Ovary (tissue), 10 donors: ENCODE results near the gene PCDHGB4. TPM values are rescaled to one million over a fixed set of nuclear protein-coding genes. Genes with fewer than 3 reads are reported as not detected.
"Not testable (repeated sequence)": the region's sequence is repeated elsewhere in the genome, so short reads cannot be mapped to it uniquely, and the experiment has no call there.

Source experiments
- DNase-seq, 5 donors: peaks; one replicate each; pipeline ENCODE4 v3.0.0-alpha.2; 2019 to 2020
- H3K27ac ChIP-seq, 2 donors: fragments of 200-600 bp; one replicate each; pipeline versions ENCODE4 v1.5.1 to v1.8.0; 2019 to 2022
- H3K27me3 ChIP-seq: fragments of 200-600 bp; one replicate; pipeline ENCODE4 v1.8.0; 2022
- H3K36me3 ChIP-seq: fragments of 200-600 bp; sonication (generic); one replicate; pipeline ENCODE4 v1.5.1; 2019
- H3K4me1 ChIP-seq: one replicate; pipeline ENCODE4 v1.8.1; 2013; ENCODE audit warnings: mild to moderate bottlenecking, moderate library complexity; ENCODE audit not compliant: insufficient read depth
- H3K4me3 ChIP-seq: fragments of 200-600 bp; sonication (generic); one replicate; pipeline ENCODE4 v1.5.1; 2017
- H3K9me3 ChIP-seq, 2 donors: fragments of 200-600 bp in 1 of 2; sonication (generic) in 1 of 2; one replicate each; pipeline versions ENCODE4 v1.5.1 to v1.8.1; 2013 to 2019; ENCODE audit warnings: mild to moderate bottlenecking in 1 of 2, moderate library complexity in 1 of 2
- EP300 ChIP-seq: sonication (generic); formaldehyde crosslinking; IDR thresholded peaks from one replicate; pipeline ENCODE4 v1.6.1; 2017; ENCODE audit warnings: antibody characterized with exemption
- POLR2A ChIP-seq: fragments of 450-650 bp; IDR thresholded peaks from one replicate; pipeline ENCODE4 v1.6.1; 2017; ENCODE audit warnings: antibody characterized with exemption, mild to moderate bottlenecking, moderate library complexity
- WGBS, 3 donors: extraction: QIAGEN DNeasy Blood & Tissue Kit in 1 of 3; methylation state at CpG; one replicate each; pipeline versions ENCODE4 v1.1.5 to v1.1.7; 2013 to 2017; 5-methylcytosine and 5-hydroxymethylcytosine counted together
- intact Hi-C, 4 donors: fragments of 100-400 bp; cut with DNase I; formaldehyde crosslinking; loops; one replicate each; pipeline versions ENCODE4 v1.11.0 to v1.15.1; 2022 to 2023
- long read RNA-seq, 3 donors: library from polyadenylated mRNA in 2 of 3; unstranded in 2 of 3; transcript quantifications; one replicate each; pipeline ENCODE4 v2.0.0 and lab custom pipeline, GENCODE V29; 2021 to 2026
- polyA plus RNA-seq, 2 donors: library from polyadenylated mRNA; stranded (reverse); fragments of 200-250 nt in 1 of 2; fragments of 350-450 nt in 1 of 2; fragmentation: Illumina TruSeq in 1 of 2; extraction: RNeasy Lipid Tissue Mini Kit (QIAGEN cat#74804) in 1 of 2; gene quantifications; one replicate each; pipeline ENCODE4 v1.2.3, GENCODE V29; 2013 to 2014
- total RNA-seq, 7 donors: library from RNA; depleted of rRNA in 2 of 7; stranded (reverse); fragments of >200 nt in 2 of 7; fragmentation: NEBNext Ultra II Directional in 3 of 7; extraction: Animal tissue kit (Norgen Biotek cat#: 25700) in 3 of 7; gene quantifications; one replicate each; pipeline versions ENCODE4 v1.1.0 to v1.2.4, GENCODE V29; 2016 to 2023
- TF ChIP-seq, protein P1 (sequence below), 3 donors: fragments of 450-650 bp in 2 of 3; fragments of 200-600 bp in 1 of 3; IDR thresholded peaks; one replicate each; pipeline versions ENCODE4 v1.5.1 to v1.8.0; 2016 to 2022; ENCODE audit warnings: antibody characterized with exemption in 3 of 3, mild to moderate bottlenecking in 1 of 3
- donor health status: DM: no; HTN: no; CAD: no; lungs with moderate emphysema.
- donor health status: DM: no; HTN: no; CAD: no.
- donor health status: Bipolar disorder and iron deficiency.
- donor health status: DM: yes; HTN: yes; CAD: no.
- donor health status: DM: no; HTN: no; CAD: no.
- donor health status: DM: yes; HTN: yes; CAD: no.

PCDHGB4 gene
- total RNA-seq (10 to 100 TPM in 1 of 7 donors, 1 to 10 TPM in 6; 6.0 to 12.0 (median 8.8) TPM), polyA plus RNA-seq (1 to 10 TPM; 2.1 to 3.1 TPM)
- long read RNA-seq, donor 1, full-length matches to known transcripts = 1 of 1 reads
- long read RNA-seq, donor 1, partial matches to known transcripts = 0 of 1 reads
- long read RNA-seq, donor 1, other reads (novel, unspliced or antisense) = 0 of 1 reads
- long read RNA-seq, donor 2, full-length matches to known transcripts = 3 of 3 reads
- long read RNA-seq, donor 2, partial matches to known transcripts = 0 of 3 reads
- long read RNA-seq, donor 2, other reads (novel, unspliced or antisense) = 0 of 3 reads
- long read RNA-seq, donor 3, full-length matches to known transcripts = 5 of 5 reads
- long read RNA-seq, donor 3, partial matches to known transcripts = 0 of 5 reads
- long read RNA-seq, donor 3, other reads (novel, unspliced or antisense) = 0 of 5 reads

DNA sequence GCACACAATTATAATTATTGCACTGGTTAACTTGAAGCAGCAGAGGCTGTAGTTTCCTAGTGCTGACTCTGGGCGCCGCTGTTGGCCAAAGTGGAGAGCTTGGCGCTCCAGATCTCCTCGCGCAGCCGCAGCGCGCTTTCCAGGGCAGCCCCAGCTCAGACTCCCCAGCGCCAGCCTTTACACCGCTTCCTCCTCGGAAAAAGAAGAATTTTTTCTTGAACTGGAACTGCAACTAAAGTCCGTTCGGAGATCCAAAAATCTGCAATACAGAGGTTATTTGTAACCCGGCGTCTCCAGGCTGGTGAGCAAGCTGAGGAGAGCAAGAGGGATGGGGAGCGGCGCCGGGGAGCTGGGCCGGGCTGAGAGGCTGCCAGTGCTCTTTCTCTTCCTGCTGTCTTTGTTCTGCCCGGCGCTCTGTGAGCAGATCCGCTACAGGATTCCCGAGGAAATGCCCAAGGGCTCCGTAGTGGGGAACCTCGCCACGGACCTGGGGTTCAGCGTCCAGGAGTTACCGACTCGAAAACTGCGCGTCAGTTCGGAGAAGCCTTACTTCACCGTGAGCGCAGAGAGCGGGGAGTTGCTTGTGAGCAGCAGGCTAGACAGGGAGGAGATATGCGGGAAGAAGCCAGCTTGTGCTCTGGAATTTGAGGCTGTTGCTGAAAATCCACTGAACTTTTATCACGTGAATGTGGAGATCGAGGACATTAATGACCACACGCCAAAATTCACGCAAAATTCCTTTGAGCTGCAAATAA, at the start of gene PCDHGB4:
Gene PCDHGB4, plus strand, starts transcription at position 142 of the 755 bp plus-strand sequence. Its CDS starts 187 bp downstream, at position 329.
- WGBS, 3 donors = 11 to 16% (median 11%) methylated on average over 22 to 24 of the region's 40 CpGs
- DNase-seq, H3K27me3 ChIP-seq, H3K4me1 ChIP-seq, H3K36me3 ChIP-seq, H3K27ac ChIP-seq, intact Hi-C loops, H3K4me3 ChIP-seq: not testable (repeated sequence)
- H3K9me3 ChIP-seq = peaks cover 19 to 61% of the 10 kb centered on the region in 2 donors

DNA sequence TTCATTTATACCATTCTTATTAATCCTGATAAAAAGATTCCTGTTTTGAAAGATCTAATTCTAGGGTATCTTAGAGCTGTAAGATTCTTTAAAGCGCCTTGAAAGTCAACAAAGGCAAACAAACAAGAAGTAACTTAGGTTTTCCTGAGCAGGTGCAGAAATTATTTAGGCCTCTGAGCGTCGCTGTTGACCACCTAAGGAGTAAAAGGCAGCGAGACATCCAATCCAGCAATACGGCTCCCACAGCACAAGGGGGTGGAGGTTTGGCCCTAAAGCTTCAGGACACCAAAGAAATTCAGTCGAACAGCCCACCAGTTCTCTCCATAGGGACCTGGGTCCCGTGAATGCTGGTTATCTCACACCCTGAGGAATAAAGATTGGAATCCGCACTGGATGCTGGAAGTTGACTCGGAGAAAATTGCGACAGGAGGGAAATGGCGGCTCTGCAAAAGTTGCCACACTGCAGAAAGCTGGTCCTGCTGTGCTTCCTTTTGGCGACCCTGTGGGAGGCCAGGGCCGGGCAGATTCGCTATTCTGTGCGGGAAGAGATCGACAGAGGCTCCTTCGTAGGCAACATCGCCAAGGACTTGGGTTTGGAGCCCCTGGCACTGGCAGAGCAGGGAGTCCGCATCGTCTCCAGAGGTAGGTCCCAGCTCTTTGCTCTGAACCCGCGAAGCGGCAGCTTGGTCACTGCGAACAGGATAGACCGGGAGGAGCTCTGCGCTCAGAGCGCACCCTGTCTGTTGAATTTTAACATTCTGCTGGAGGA, 48.8 kb upstream of the PCDHGB4 start, which contains the start of gene PCDHGA2:
Gene PCDHGA2, plus strand, starts transcription at position 223 of the 769 bp plus-strand sequence.
- Histone ChIP-seq H3K4me1 (no peaks in the 10 kb centered on the region), H3K9me3 (peaks cover 7 to 37% of the 10 kb centered on the region in 2 donors), H3K27me3 (no peaks in the 10 kb centered on the region), H3K27ac (no peak within 1 kb of the TSS), H3K36me3 (no peaks in the 10 kb centered on the region), H3K4me3 (peak within 1 kb of the TSS; percentile 26)
- intact Hi-C loops = no loop called here
- DNase-seq = peak in 3 of 5 donors; percentile 43 to 50 (median 43)
- WGBS, 3 donors = 7 to 15% (median 7%) methylated on average over 27 of the region's 27 CpGs
- TF ChIP-seq, protein P1, sequence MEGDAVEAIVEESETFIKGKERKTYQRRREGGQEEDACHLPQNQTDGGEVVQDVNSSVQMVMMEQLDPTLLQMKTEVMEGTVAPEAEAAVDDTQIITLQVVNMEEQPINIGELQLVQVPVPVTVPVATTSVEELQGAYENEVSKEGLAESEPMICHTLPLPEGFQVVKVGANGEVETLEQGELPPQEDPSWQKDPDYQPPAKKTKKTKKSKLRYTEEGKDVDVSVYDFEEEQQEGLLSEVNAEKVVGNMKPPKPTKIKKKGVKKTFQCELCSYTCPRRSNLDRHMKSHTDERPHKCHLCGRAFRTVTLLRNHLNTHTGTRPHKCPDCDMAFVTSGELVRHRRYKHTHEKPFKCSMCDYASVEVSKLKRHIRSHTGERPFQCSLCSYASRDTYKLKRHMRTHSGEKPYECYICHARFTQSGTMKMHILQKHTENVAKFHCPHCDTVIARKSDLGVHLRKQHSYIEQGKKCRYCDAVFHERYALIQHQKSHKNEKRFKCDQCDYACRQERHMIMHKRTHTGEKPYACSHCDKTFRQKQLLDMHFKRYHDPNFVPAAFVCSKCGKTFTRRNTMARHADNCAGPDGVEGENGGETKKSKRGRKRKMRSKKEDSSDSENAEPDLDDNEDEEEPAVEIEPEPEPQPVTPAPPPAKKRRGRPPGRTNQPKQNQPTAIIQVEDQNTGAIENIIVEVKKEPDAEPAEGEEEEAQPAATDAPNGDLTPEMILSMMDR (IDR thresholded peaks at IDR 0.05) = peak; percentile 9 to 58 (median 46)
- TF ChIP-seq EP300 = no peak

DNA sequence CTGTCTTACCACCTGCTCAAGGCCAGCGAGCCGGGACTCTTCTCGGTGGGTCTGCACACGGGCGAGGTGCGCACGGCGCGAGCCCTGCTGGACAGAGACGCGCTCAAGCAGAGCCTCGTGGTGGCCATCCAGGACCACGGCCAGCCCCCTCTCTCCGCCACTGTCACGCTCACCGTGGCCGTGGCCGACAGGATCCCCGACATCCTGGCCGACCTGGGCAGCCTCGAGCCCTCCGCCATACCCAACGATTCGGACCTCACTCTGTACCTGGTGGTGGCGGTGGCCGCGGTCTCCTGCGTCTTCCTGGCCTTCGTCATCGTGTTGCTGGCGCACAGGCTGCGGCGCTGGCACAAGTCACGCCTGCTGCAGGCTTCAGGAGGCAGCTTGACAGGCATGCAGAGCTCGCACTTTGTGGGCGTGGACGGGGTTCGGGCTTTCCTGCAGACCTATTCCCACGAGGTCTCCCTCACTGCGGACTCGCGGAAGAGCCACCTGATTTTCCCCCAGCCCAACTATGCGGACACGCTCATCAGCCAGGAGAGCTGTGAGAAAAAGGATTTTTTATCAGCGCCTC, 46.6 kb upstream of the PCDHGB4 start:
- H3K27me3 ChIP-seq, DNase-seq, H3K4me3 ChIP-seq, H3K27ac ChIP-seq, H3K36me3 ChIP-seq, intact Hi-C loops, H3K4me1 ChIP-seq: not testable (repeated sequence)
- WGBS, 3 donors = 42 to 79% (median 52%) methylated on average over 24 to 45 of the region's 45 CpGs
- peaks cover 19 to 46% of the 10 kb centered on the region in 2 donors for H3K9me3 ChIP-seq

DNA sequence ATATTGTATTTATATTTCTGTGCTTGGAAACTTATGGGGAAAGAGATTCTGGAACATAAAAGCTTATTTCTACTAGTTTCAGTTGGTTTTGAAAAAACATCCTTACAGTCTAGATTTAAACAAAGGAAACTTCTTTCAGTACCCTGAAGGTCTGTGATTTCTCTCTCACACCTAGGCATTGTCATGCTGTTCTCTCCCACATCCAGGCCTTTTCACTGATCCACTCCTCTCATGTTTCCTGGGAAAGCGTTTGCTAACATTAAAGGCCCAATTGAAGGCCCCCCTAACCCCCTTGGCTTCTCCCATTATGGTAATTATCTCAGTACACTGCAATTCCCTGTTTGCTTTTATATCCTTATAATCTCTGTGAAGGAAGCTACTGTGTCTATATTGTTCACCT, 44.7 kb upstream of the PCDHGB4 start:
- H3K27me3 ChIP-seq = no peaks in the 10 kb centered on the region
- DNase-seq = no peak
- H3K27ac ChIP-seq = no peak overlapping the region
- intact Hi-C loops = no loop called here
- peaks cover 16 to 49% of the 10 kb centered on the region in 2 donors for H3K9me3 ChIP-seq
- no peaks in the 10 kb centered on the region for H3K36me3 ChIP-seq
- 19 to 26% (median 23%) methylated on average over 1 of the region's 1 CpG for WGBS, 3 donors
- no peaks in the 10 kb centered on the region for H3K4me1 ChIP-seq
- TF ChIP-seq POLR2A = no peak
- no peak for TF ChIP-seq EP300
- TF ChIP-seq, protein P1 (IDR thresholded peaks at IDR 0.05) = no peak
- no peak overlapping the region for H3K4me3 ChIP-seq
